Measurements from ENCODE around the gene CDH6.

Gene CDH6

GRCh38 chr5:31193591-31194467, at the start of gene CDH6:
TSS of gene CDH6 (plus strand) at chr5:31193686. CDS start at chr5:31267474, 73,788 bp downstream.
- peak within 1 kb of the TSS; percentile 65 for H3K4me3 ChIP-seq (ENCODE audit: low read depth, low read length)

GRCh38 chr5:31144364-31144763, 49.1 kb upstream of the CDH6 start:
- H3K4me3 ChIP-seq (ENCODE audit: low read depth, low read length): no peak overlapping the region

- no peak overlapping the region for H3K4me3 ChIP-seq (ENCODE audit: low read depth, low read length)
These were observed 44.5 kb upstream of the CDH6 start for GRCh38 chr5:31148959-31149475.

GRCh38 chr5:31153521-31153920, 40.0 kb upstream of the CDH6 start:
- H3K4me3 ChIP-seq (ENCODE audit: low read depth, low read length): no peak overlapping the region

- no peak overlapping the region for H3K4me3 ChIP-seq (ENCODE audit: low read depth, low read length)
These were observed 36.8 kb upstream of the CDH6 start for GRCh38 chr5:31156631-31157160.

GRCh38 chr5:31157720-31158119, 35.8 kb upstream of the CDH6 start:
- H3K4me3 ChIP-seq (ENCODE audit: low read depth, low read length): no peak overlapping the region

- no peak overlapping the region for H3K4me3 ChIP-seq (ENCODE audit: low read depth, low read length)
These were observed 34.8 kb upstream of the CDH6 start for GRCh38 chr5:31158686-31159085.

GRCh38 chr5:31161781-31162181, 31.7 kb upstream of the CDH6 start:
- H3K4me3 ChIP-seq (ENCODE audit: low read depth, low read length): no peak overlapping the region

- no peak overlapping the region for H3K4me3 ChIP-seq (ENCODE audit: low read depth, low read length)
These were observed 27.8 kb upstream of the CDH6 start for GRCh38 chr5:31165729-31166128.

GRCh38 chr5:31169379-31169778, 24.1 kb upstream of the CDH6 start:
- no peak overlapping the region for H3K4me3 ChIP-seq (ENCODE audit: low read depth, low read length)

- no peak overlapping the region for H3K4me3 ChIP-seq (ENCODE audit: low read depth, low read length)
These were observed 20.6 kb upstream of the CDH6 start for GRCh38 chr5:31172881-31173280.

- no peak overlapping the region for H3K4me3 ChIP-seq (ENCODE audit: low read depth, low read length)
These were observed 19.9 kb upstream of the CDH6 start for GRCh38 chr5:31173614-31174013.

GRCh38 chr5:31181376-31181987, 12.0 kb upstream of the CDH6 start:
- H3K4me3 ChIP-seq (ENCODE audit: low read depth, low read length): no peak overlapping the region

- no peak overlapping the region for H3K4me3 ChIP-seq (ENCODE audit: low read depth, low read length)
These were observed 11.3 kb upstream of the CDH6 start for GRCh38 chr5:31182136-31182535.

GRCh38 chr5:31185951-31186350, 7.5 kb upstream of the CDH6 start:
- no peak overlapping the region for H3K4me3 ChIP-seq (ENCODE audit: low read depth, low read length)

GRCh38 chr5:31186672-31187267, 6.7 kb upstream of the CDH6 start:
- H3K4me3 ChIP-seq (ENCODE audit: low read depth, low read length): no peak overlapping the region

- no peak overlapping the region for H3K4me3 ChIP-seq (ENCODE audit: low read depth, low read length)
These were observed 5.9 kb upstream of the CDH6 start for GRCh38 chr5:31187591-31187990.

- H3K4me3 ChIP-seq (ENCODE audit: low read depth, low read length): no peak overlapping the region
These were observed 1.0 kb upstream of the CDH6 start for GRCh38 chr5:31192442-31192841.

GRCh38 chr5:31193116-31193515, 370 bp upstream of the CDH6 start:
- H3K4me3 ChIP-seq (ENCODE audit: low read depth, low read length): no peak overlapping the region

GRCh38 chr5:31194468-31194813, 955 bp downstream of the CDH6 start:
- H3K4me3 ChIP-seq (ENCODE audit: low read depth, low read length): peak overlapping the region; percentile 65

GRCh38 chr5:31194892-31195555, 1.5 kb downstream of the CDH6 start:
- peak overlapping the region; percentile 65 for H3K4me3 ChIP-seq (ENCODE audit: low read depth, low read length)

All from iPS-11a (cell line).